Measurements from ENCODE around the gene HEXD.

Gene HEXD

GRCh38 chr17:82463391-82463790, 45.2 kb downstream of the HEXD start:
- Mint-ChIP-seq H3K9me3 (no peaks in the 10 kb centered on the region), H3K27me3 (no peaks in the 10 kb centered on the region), H3K27ac (no peak overlapping the region), H3K36me3 (ENCODE audit: insufficient read depth) (peaks cover 82% of the 10 kb centered on the region), H3K4me3 (no peak overlapping the region), H3K4me1 (ENCODE audit: low read depth in 2 of 2) (peaks cover 29 to 30% of the 10 kb centered on the region in 2 donors)
- ATAC-seq (replicated peaks) (no peak), DNase-seq (no peak)

- Mint-ChIP-seq H3K4me1 (ENCODE audit: low read depth in 2 of 2) (peaks cover 27 to 30% of the 10 kb centered on the region in 2 donors), H3K27me3 (no peaks in the 10 kb centered on the region), H3K36me3 (ENCODE audit: insufficient read depth) (peaks cover 83% of the 10 kb centered on the region), H3K4me3 (no peak overlapping the region), H3K9me3 (no peaks in the 10 kb centered on the region), H3K27ac (peak overlapping the region in 1 of 2 donors; percentile 31)
- DNase-seq = no peak
- ATAC-seq (replicated peaks) = no peak
Measured at GRCh38 chr17:82463925-82464566, 45.9 kb downstream of the HEXD start.

- no peak overlapping the region for H3K4me3 Mint-ChIP-seq
- H3K27me3 Mint-ChIP-seq = no peaks in the 10 kb centered on the region
- DNase-seq (no peak), ATAC-seq (replicated peaks) (no peak)
- no peaks in the 10 kb centered on the region for H3K9me3 Mint-ChIP-seq
- H3K36me3 Mint-ChIP-seq (ENCODE audit: insufficient read depth) = peaks cover 84% of the 10 kb centered on the region
- H3K27ac Mint-ChIP-seq = peak overlapping the region in 1 of 2 donors; percentile 31
- peaks cover 22 to 24% of the 10 kb centered on the region in 2 donors for H3K4me1 Mint-ChIP-seq (ENCODE audit: low read depth in 2 of 2)
Measured at GRCh38 chr17:82464567-82464929, 46.4 kb downstream of the HEXD start.

GRCh38 chr17:82465023-82465603, 47.0 kb downstream of the HEXD start:
- Mint-ChIP-seq H3K36me3 (ENCODE audit: insufficient read depth) (peaks cover 81% of the 10 kb centered on the region), H3K27me3 (no peaks in the 10 kb centered on the region), H3K9me3 (no peaks in the 10 kb centered on the region), H3K4me3 (no peak overlapping the region), H3K27ac (no peak overlapping the region), H3K4me1 (ENCODE audit: low read depth in 2 of 2) (peaks cover 22 to 24% of the 10 kb centered on the region in 2 donors)
- DNase-seq = no peak
- ATAC-seq (replicated peaks) = no peak

- Mint-ChIP-seq H3K9me3 (no peaks in the 10 kb centered on the region), H3K4me1 (ENCODE audit: low read depth in 2 of 2) (peaks cover 6 to 9% of the 10 kb centered on the region in 2 donors), H3K27me3 (no peaks in the 10 kb centered on the region), H3K4me3 (no peak overlapping the region), H3K36me3 (ENCODE audit: insufficient read depth) (peaks cover 83% of the 10 kb centered on the region), H3K27ac (no peak overlapping the region)
- DNase-seq (no peak), ATAC-seq (replicated peaks) (no peak)
Measured at GRCh38 chr17:82468692-82469091, 50.5 kb downstream of the HEXD start.

GRCh38 chr17:82470065-82470464, 51.9 kb downstream of the HEXD start:
- Mint-ChIP-seq H3K27ac (no peak overlapping the region), H3K4me1 (ENCODE audit: low read depth in 2 of 2) (peaks cover 0 to 3% of the 10 kb centered on the region in 2 donors), H3K4me3 (no peak overlapping the region), H3K36me3 (ENCODE audit: insufficient read depth) (peaks cover 79% of the 10 kb centered on the region), H3K9me3 (no peaks in the 10 kb centered on the region), H3K27me3 (no peaks in the 10 kb centered on the region)
- no peak for DNase-seq
- no peak for ATAC-seq (replicated peaks)

- H3K4me3 Mint-ChIP-seq = no peak overlapping the region
- peaks cover 0 to 11% of the 10 kb centered on the region in 2 donors for H3K4me1 Mint-ChIP-seq (ENCODE audit: low read depth in 2 of 2)
- no peak for DNase-seq
- H3K27ac Mint-ChIP-seq = no peak overlapping the region
- H3K9me3 Mint-ChIP-seq = no peaks in the 10 kb centered on the region
- H3K27me3 Mint-ChIP-seq = no peaks in the 10 kb centered on the region
- H3K36me3 Mint-ChIP-seq (ENCODE audit: insufficient read depth) = peaks cover 67% of the 10 kb centered on the region
- no peak for ATAC-seq (replicated peaks)
Measured at GRCh38 chr17:82474223-82475010, 56.3 kb downstream of the HEXD start.

- no peak for ATAC-seq (replicated peaks)
- H3K9me3 Mint-ChIP-seq = no peaks in the 10 kb centered on the region
- H3K36me3 Mint-ChIP-seq (ENCODE audit: insufficient read depth) = peaks cover 71% of the 10 kb centered on the region
- peaks cover 0 to 12% of the 10 kb centered on the region in 2 donors for H3K4me1 Mint-ChIP-seq (ENCODE audit: low read depth in 2 of 2)
- H3K27ac Mint-ChIP-seq = no peak overlapping the region
- no peak for DNase-seq
- no peaks in the 10 kb centered on the region for H3K27me3 Mint-ChIP-seq
- H3K4me3 Mint-ChIP-seq = no peak overlapping the region
Measured at GRCh38 chr17:82475458-82475857, 57.3 kb downstream of the HEXD start.

GRCh38 chr17:82477934-82478333, 59.8 kb downstream of the HEXD start:
- Mint-ChIP-seq H3K27ac (peak overlapping the region; percentile 25 to 72), H3K27me3 (no peaks in the 10 kb centered on the region), H3K4me3 (no peak overlapping the region), H3K4me1 (ENCODE audit: low read depth in 2 of 2) (peaks cover 0 to 12% of the 10 kb centered on the region in 2 donors), H3K9me3 (no peaks in the 10 kb centered on the region), H3K36me3 (ENCODE audit: insufficient read depth) (peaks cover 57% of the 10 kb centered on the region)
- DNase-seq = no peak
- ATAC-seq (replicated peaks) = no peak

GRCh38 chr17:82479602-82480001, 61.5 kb downstream of the HEXD start:
- Mint-ChIP-seq H3K27ac (peak overlapping the region in 1 of 2 donors; percentile 75), H3K4me3 (no peak overlapping the region), H3K9me3 (no peaks in the 10 kb centered on the region), H3K27me3 (no peaks in the 10 kb centered on the region), H3K4me1 (ENCODE audit: low read depth in 2 of 2) (peaks cover 0 to 12% of the 10 kb centered on the region in 2 donors), H3K36me3 (ENCODE audit: insufficient read depth) (peaks cover 62% of the 10 kb centered on the region)
- no peak for ATAC-seq (replicated peaks)
- DNase-seq = no peak

- ATAC-seq (replicated peaks) (no peak), DNase-seq (no peak)
- Mint-ChIP-seq H3K27me3 (no peaks in the 10 kb centered on the region), H3K36me3 (ENCODE audit: insufficient read depth) (peaks cover 62% of the 10 kb centered on the region), H3K27ac (no peak overlapping the region), H3K9me3 (no peaks in the 10 kb centered on the region), H3K4me1 (ENCODE audit: low read depth in 2 of 2) (peaks cover 2 to 12% of the 10 kb centered on the region in 2 donors), H3K4me3 (no peak overlapping the region)
Measured at GRCh38 chr17:82480318-82480717, 62.2 kb downstream of the HEXD start.

GRCh38 chr17:82483204-82483660, 65.1 kb downstream of the HEXD start:
- H3K4me1 Mint-ChIP-seq (ENCODE audit: low read depth in 2 of 2) = peaks cover 15 to 16% of the 10 kb centered on the region in 2 donors
- DNase-seq (no peak), ATAC-seq (replicated peaks) (no peak)
- H3K27ac Mint-ChIP-seq = no peak overlapping the region
- H3K27me3 Mint-ChIP-seq = no peaks in the 10 kb centered on the region
- no peaks in the 10 kb centered on the region for H3K9me3 Mint-ChIP-seq
- peaks cover 72% of the 10 kb centered on the region for H3K36me3 Mint-ChIP-seq (ENCODE audit: insufficient read depth)
- no peak overlapping the region for H3K4me3 Mint-ChIP-seq

- ATAC-seq (replicated peaks) = no peak
- Mint-ChIP-seq H3K27ac (no peak overlapping the region), H3K4me3 (no peak overlapping the region), H3K4me1 (ENCODE audit: low read depth in 2 of 2) (peaks cover 15 to 16% of the 10 kb centered on the region in 2 donors), H3K9me3 (no peaks in the 10 kb centered on the region), H3K36me3 (ENCODE audit: insufficient read depth) (peaks cover 73% of the 10 kb centered on the region), H3K27me3 (no peaks in the 10 kb centered on the region)
- DNase-seq = no peak
Measured at GRCh38 chr17:82483836-82484235, 65.7 kb downstream of the HEXD start.

All from effector memory CD8-positive, alpha-beta T cell (primary cell).